ENCODE data around the gene BCAS1.

BCAS1 gene

GRCh38 chr20:54059691-54060364 lies 10.6 kb downstream of the BCAS1 start:
- TF ChIP-seq ZFX (IDR thresholded peaks at IDR 0.05) (no peak), CTCF (conservative IDR thresholded peaks at IDR 0.05) (no peak)
- H3K27ac ChIP-seq: no peak overlapping the region

- H3K27ac ChIP-seq: no peak overlapping the region
Observed at GRCh38 chr20:54058420-54059139, 11.8 kb downstream of the BCAS1 start.

GRCh38 chr20:54056762-54057639 lies 13.4 kb downstream of the BCAS1 start:
- no peak overlapping the region for H3K27ac ChIP-seq
- TF ChIP-seq CTCF (conservative IDR thresholded peaks at IDR 0.05) (peak; percentile 50), ZFX (IDR thresholded peaks at IDR 0.05) (no peak)

More at GRCh38 chr20:54058420-54059139, 11.8 kb downstream of the BCAS1 start:
- TF ChIP-seq CTCF (conservative IDR thresholded peaks at IDR 0.05): no peak

- no peak overlapping the region for H3K27ac ChIP-seq
- no peak for TF ChIP-seq ZFX (IDR thresholded peaks at IDR 0.05)
Observed at GRCh38 chr20:54054516-54054915, 15.9 kb downstream of the BCAS1 start.

- TF ChIP-seq ZFX (IDR thresholded peaks at IDR 0.05) (no peak), CTCF (conservative IDR thresholded peaks at IDR 0.05) (no peak)
- no peak overlapping the region for H3K27ac ChIP-seq
Observed at GRCh38 chr20:54051068-54051467, 19.3 kb downstream of the BCAS1 start.

GRCh38 chr20:54048891-54049545 lies 21.4 kb downstream of the BCAS1 start:
- TF ChIP-seq CTCF (conservative IDR thresholded peaks at IDR 0.05): no peak
- TF ChIP-seq ZFX (IDR thresholded peaks at IDR 0.05): no peak
- H3K27ac ChIP-seq: no peak overlapping the region

GRCh38 chr20:54048481-54048880 lies 21.9 kb downstream of the BCAS1 start:
- TF ChIP-seq ZFX (IDR thresholded peaks at IDR 0.05) (no peak), CTCF (conservative IDR thresholded peaks at IDR 0.05) (no peak)
- no peak overlapping the region for H3K27ac ChIP-seq

Data from C4-2B (cell line).